ENCODE results near the gene CHST10. TPM values are rescaled to one million over a fixed set of nuclear protein-coding genes. Genes with fewer than 3 reads are reported as not detected.

Gene CHST10
- total and polyA plus RNA-seq, 10 of the 15 experiments (the other 5 are each of a cell fraction or from before 2014, with no cell fraction given) = 2.0 to 22.5 (median 15.7) TPM

- CTCF ChIA-PET = interaction anchor here (1.5 kb wide), 1 partner anchor 27 kb away, joined by 5 read pairs; no protein-coding TSS in a partner anchor
- peaks cover 1% of the 10 kb centered on the region; the same call in 1 of the 2 replicates for H3K79me2 ChIP-seq (ENCODE audit: control insufficient read depth, insufficient read depth, low read length)
- no peak overlapping the region for H3K9ac ChIP-seq (ENCODE audit: control insufficient read depth, insufficient read depth, low read length)
- in situ Hi-C loops (cut with MboI) (no loop called here), intact Hi-C loops (cut with micrococcal nuclease; ENCODE audit: unreplicated experiment) (no loop called here)
- POLR2A ChIA-PET = no interaction called here
- FAIRE-seq (no peak), ATAC-seq (no peak), DNase-seq (ENCODE audit: low read depth, low spot score) (no peak)
- H3K27me3 ChIP-seq (replicated peaks in 1 of 2; ENCODE audit: control insufficient read depth in 2 of 2, insufficient read depth in 2 of 2, low read length in 1 of 2) = no peaks in the 10 kb centered on the region
- H4K20me1 ChIP-seq (ENCODE audit: control insufficient read depth, insufficient read depth) = no peaks in the 10 kb centered on the region; the same call in 1 of the 2 replicates
- no peak overlapping the region for H3K27ac ChIP-seq (ENCODE audit: control insufficient read depth, insufficient read depth)
- H3K4me3 ChIP-seq = no peak overlapping the region
- WGBS (ENCODE audit: insufficient coverage, insufficient replicate concordance, low lambda C conversion rate, missing lambda C conversion rate) = 97% methylated on average over 2 of the region's 2 CpGs
- H3K36me3 ChIP-seq (ENCODE audit: control insufficient read depth in 2 of 2, insufficient read depth in 2 of 2, low read length in 1 of 2) = peaks cover 8 to 14% of the 10 kb centered on the region in 2 experiments; a peak in 3 of 4 replicates
- H3K4me1 ChIP-seq (ENCODE audit: control insufficient read depth, insufficient read depth, low read length) = no peaks in the 10 kb centered on the region
- no TSS peak for BruUV-seq (replicated peaks)
- no peak overlapping the region for H2AFZ ChIP-seq (ENCODE audit: control insufficient read depth, low read depth, low read length)
- SMC1A ChIA-PET (ENCODE audit: uncharacterized antibody, unreplicated experiment) = interaction anchor here (1.0 kb wide), 1 partner anchor 27 kb away, joined by 4 read pairs; no protein-coding TSS in a partner anchor
- H3K4me2 ChIP-seq (ENCODE audit: control insufficient read depth, insufficient read depth) = no peak overlapping the region
- RAD21 ChIA-PET (ENCODE audit: unreplicated experiment) = no interaction called here
- H3K9me3 ChIP-seq (replicated peaks; ENCODE audit: control insufficient read depth, insufficient read depth, low read length) = no peaks in the 10 kb centered on the region
- TF ChIP-seq ZBTB11 (CRISPR knock-in tag; IDR thresholded peaks at IDR 0.05) = no peak
- no peak for TF ChIP-seq RELB (IDR thresholded peaks at IDR 0.05; ENCODE audit: low read depth)
- no peak for TF ChIP-seq REST (IDR thresholded peaks at IDR 0.05; ENCODE audit: low read depth, low read length)
These were observed 9.4 kb downstream of the CHST10 start for GRCh38 chr2:100408104-100408503.

Data from GM12878 (cell line).